Activated T-helper 1 cell treated with anti-CD3 and anti-CD28 coated beads, Interleukin-2, amount 50 U/mL, for 16 hours (primary cell): ENCODE results near the gene MRPL34.
"Not testable (repeated sequence)": the region's sequence is repeated elsewhere in the genome, so short reads cannot be mapped to it uniquely, and the experiment has no call there.

ENCODE experiments used
- DNase-seq, 2 donors: peaks; one replicate each; pipeline ENCODE4 v3.0.0-alpha.2; 2020; ENCODE audit warnings: low read depth in 1 of 2, low spot score in 1 of 2

The MRPL34 gene

DNA sequence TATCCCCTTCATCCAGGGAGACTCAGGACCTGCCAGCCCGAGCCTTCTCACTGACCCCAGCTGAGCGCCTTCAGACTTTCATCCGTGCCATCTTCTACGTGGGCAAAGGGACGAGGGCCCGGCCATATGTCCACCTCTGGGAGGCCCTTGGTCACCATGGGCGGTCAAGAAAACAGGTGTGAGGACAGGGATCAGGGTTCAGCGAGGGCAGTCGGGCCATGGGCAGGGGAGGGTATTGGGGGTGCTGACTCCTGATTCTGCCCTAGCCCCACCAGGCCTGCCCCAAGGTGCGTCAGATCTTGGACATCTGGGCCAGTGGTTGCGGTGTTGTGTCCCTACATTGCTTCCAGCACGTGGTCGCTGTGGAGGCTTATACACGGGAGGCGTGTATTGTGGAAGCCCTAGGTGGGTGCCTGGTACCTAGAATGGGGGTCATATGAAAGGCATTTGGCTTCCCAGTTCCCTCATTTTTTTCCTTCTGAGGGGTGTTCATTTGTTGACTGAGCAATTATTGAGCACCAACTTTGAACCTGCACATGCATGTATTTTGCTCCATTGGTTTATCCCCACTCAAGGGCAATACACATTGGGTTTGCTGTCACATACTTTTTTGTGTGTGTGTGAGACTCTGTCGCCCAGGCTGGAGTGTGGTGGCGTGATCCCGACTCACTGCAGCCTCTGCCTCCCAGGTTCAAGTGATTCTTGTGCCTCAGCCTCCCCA, 20.1 kb upstream of the MRPL34 start:
- DNase-seq = no peak

- no peak for DNase-seq
These were observed 19.4 kb upstream of the MRPL34 start for GRCh38 chr19:17286263-17286662.

- DNase-seq = no peak
These were observed 18.9 kb upstream of the MRPL34 start for GRCh38 chr19:17286752-17287151.

GRCh38 chr19:17289489-17289888, 16.2 kb upstream of the MRPL34 start:
- no peak for DNase-seq

DNA sequence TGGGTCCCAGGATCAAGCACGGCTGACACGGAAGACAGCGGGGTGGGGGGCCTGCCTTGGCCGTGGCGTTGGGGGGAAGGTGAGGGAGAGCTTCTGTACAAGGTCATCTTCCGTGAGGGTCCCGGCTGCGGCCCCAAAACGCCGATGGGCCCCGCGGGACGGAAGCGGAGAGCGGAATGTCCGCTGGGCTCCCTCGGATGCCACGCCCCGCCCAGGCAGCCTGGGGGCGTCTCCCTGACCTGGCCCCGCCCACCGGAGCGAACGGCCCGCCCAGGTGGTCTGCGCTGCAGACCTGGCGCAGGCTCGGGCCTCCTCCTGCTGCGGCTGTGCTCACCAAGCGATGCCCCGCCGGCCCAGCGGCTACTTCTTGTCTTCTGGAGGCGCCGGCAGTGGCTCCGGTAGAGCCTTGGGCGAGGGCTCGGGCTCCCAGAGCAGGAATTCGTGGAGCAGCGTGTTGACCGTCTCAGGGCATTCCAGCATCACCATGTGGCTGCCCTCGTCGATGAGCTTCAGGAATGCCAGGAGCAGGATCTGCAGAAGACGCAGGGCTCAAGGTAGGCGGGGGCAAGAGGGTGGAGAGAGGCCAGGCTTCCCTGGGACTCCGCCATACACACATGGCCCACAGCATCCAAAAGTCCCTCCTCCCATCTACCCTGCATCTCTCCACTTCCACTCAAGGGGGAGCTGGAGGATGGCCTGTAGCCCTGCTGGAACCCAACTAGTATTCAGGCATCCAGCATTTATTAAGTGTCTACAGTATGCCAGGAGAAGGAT, 13.2 kb upstream of the MRPL34 start:
- peak; percentile 51 to 66 for DNase-seq

GRCh38 chr19:17293605-17294004, 12.1 kb upstream of the MRPL34 start:
- no peak for DNase-seq

DNA sequence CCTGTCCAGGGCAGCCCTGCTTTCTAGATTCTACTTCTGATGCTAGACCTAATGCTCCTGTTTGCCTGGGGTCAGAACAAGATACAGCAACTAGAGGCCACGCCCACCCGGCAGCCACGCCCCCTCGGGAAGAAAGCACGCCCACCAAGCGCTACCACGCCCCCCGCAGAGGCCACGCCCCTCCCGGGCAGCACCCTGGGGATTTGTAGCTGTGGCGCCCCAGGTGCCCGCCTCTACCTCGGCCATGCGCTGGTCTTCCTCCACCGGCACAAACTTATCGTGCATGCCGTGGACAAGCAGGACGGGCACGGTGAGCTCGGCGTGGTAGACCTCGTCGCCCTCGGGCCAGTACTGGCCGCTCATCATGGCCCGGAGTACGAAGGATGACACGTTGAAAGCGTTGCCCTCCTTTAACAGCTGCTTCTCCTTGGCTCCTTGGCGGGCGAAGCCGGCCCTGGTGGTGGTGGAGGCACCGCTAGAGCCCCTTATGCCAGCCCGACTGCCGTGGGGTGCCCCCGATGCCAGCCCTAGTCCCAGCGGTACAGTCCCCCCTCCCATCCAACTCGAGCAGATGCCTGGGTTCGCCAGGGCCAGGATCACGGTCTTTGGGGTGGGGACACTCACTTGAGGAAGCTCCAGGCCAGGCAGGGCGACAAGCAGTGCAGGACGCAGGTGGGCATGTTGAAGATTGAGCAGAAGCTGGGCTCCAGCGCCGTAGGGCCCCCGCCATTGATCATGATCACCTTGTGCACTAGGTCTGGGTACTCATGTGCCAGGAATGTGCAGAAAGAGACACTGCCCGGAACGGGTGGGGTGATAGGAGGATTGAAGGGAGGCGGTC, 11.4 kb upstream of the MRPL34 start:
- peak in 1 of 2 donors; percentile 28 for DNase-seq

DNA sequence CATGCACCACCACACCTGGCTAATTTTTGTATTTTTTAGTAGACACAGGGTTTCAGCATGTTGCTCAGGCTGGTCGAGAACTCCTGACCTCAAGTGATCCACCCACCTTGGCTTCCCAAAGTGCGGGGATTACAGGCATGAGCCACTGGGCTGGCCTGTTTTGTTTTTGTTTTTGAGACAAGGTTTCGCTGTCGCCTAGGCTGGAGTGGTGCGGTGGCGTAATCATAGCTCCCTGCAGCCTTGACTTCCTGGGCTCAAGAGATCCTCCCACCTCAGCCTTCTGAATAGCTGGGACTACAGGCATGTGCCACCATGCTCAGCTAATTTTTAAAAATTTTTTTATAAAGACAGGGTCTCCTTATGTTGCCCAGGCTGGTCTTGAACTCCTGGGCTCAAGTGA, 10.1 kb upstream of the MRPL34 start:
- not testable (repeated sequence) for DNase-seq

DNA sequence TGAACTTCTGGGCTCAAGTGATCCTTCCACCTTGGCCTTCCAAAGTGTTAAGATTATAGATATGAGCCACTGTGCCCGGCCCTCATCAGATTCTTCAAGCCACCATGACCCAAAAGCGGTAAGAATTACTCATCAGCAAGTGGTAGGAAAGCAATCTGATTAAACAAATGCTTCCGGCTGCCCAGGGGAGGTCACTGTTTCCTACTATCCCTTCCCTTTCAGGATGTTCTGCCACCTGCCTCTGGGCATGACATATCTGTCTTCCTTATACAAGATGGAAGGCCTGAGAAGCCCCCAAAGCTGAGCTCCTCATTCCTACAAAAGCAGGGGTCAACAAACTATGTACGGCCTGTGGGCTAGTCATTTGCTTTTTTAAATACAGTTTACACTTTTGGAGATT, 9.4 kb upstream of the MRPL34 start:
- no peak for DNase-seq

DNA sequence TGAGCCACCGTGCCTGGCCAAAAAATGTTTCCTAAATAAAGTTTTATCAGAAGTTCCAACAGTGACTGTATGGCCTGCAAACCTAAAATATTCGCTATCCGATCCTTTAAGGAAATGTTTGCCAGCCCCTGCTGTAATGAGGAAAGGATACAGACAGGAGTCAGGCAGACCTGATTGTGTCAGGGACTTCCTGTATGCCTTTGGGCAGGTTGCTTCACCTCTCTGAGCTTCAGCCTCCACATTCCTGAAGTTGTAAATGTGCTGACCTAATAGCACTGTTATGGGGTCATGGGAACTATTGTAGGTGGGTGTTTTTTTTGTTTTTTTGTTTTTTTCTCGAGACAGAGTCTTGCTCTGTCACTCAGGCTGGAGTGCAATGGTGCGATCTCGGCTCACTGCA, 8.7 kb upstream of the MRPL34 start:
- DNase-seq = no peak

GRCh38 chr19:17300992-17301619, 4.6 kb upstream of the MRPL34 start:
- DNase-seq = no peak

- DNase-seq = no peak
These were observed 3.1 kb upstream of the MRPL34 start for GRCh38 chr19:17302391-17303166.

GRCh38 chr19:17303167-17303939, 2.3 kb upstream of the MRPL34 start, which contains the start of gene ABHD8:
TSS of gene ABHD8 (minus strand) at chr19:17303425. CDS start at chr19:17301616, 1,809 bp downstream.
- DNase-seq = peak; percentile 80 to 89

DNA sequence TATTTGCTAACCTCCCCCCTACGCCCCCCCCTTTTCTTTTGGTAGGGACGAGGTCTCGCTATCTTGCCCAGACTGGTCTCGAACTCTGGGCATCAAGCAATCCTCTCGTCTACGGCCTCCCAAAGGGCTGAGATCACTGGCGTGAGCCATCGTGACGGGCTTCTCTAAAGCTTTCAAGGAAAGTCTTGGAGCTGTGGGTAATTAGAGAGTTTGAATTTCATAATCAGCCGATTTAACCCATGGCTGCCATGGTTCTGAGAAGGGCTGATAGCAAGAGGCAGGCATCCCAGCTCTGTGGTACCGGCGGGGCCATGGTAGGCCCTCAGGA, 1.8 kb upstream of the MRPL34 start:
- no peak for DNase-seq

- no peak for DNase-seq
These were observed 1.1 kb upstream of the MRPL34 start for GRCh38 chr19:17304386-17305215.

GRCh38 chr19:17305216-17305516, 506 bp upstream of the MRPL34 start:
- no peak for DNase-seq

GRCh38 chr19:17306285-17306714, 628 bp downstream of the MRPL34 start:
- no peak for DNase-seq

DNA sequence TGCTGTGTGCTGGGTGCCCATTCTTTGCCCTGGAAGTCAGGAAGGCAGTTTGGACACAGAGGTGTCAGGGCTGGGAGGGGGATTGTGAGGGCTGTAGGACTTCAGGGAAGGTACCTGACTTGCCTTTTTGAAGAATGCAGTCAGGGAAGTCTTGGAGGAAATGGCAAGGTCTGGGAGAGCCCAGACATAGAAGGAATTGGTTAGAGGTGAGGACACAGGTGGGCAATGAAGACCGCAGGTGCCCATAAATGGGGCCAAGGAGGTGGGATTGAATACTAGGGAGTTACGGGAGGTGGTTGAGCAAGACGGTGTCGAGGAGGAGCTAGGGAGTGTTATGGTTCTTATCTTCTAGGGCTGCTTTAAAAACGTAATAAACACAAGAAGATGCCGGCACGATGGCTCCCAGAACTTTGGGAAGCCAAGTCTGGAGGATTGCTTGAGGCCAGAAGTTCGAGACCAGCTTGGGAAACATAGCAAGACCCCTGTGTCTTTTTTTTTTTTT, 2.3 kb downstream of the MRPL34 start:
- DNase-seq = no peak
